ENCODE results near the gene MARK3. TPM values are rescaled to one million over a fixed set of nuclear protein-coding genes. Genes with fewer than 3 reads are reported as not detected.

The MARK3 gene
- polyA plus RNA-seq, 1 donor (not counting 4 experiments of a cell fraction or from before 2014, with no cell fraction given), result 133 TPM

GRCh38 chr14:103522649-103523574 is 137.7 kb downstream of the MARK3 start, which contains the start of gene CKB:
CKB (minus strand) TSS chr14:103522830; CDS start chr14:103522493, 337 bp downstream.
- H4K20me1 ChIP-seq (ENCODE audit: control insufficient read depth, extremely low read depth, insufficient read depth, low read length), result peaks cover 7% of the 10 kb centered on the region
- no peak within 1 kb of the TSS for H2AFZ ChIP-seq (ENCODE audit: control insufficient read depth, low read length)
- H3K36me3 ChIP-seq (ENCODE audit: control insufficient read depth in 2 of 2, extremely low read depth in 1 of 2, insufficient read depth in 2 of 2, low read length in 2 of 2), result no peaks in the 10 kb centered on the region
- no peaks in the 10 kb centered on the region for H3K9me3 ChIP-seq (ENCODE audit: control insufficient read depth, low read depth, low read length)
- peak within 1 kb of the TSS; percentile 56 for H3K4me2 ChIP-seq (ENCODE audit: control insufficient read depth, extremely low read depth, insufficient read depth, low read depth, low read length)
- peak within 1 kb of the TSS; percentile 37 to 49 (median 38) for H3K4me3 ChIP-seq (ENCODE audit: control insufficient read depth in 2 of 3, extremely low read depth in 1 of 3, insufficient read depth in 2 of 3, low read depth in 1 of 3, low read length in 3 of 3)
- DNase-seq (ENCODE audit: low read depth, low spot score) (no peak), FAIRE-seq (no peak)
- H3K27ac ChIP-seq (ENCODE audit: control insufficient read depth, insufficient read depth, low read length), result no peak within 1 kb of the TSS
- no peaks in the 10 kb centered on the region for H3K9me1 ChIP-seq (ENCODE audit: control insufficient read depth, extremely low read depth, insufficient read depth, low read length)
- H3K27me3 ChIP-seq (ENCODE audit: control insufficient read depth, extremely low read depth, insufficient read depth, low read length), result peaks cover 43% of the 10 kb centered on the region
- TF ChIP-seq EZH2 (IDR thresholded peaks at IDR 0.05; ENCODE audit: low read length) (peak; percentile 64), CTCF (optimal IDR thresholded peaks at IDR 0.05 in 1 of 3, IDR thresholded peaks at IDR 0.05 in 1 of 3, conservative IDR thresholded peaks at IDR 0.05 in 1 of 3; ENCODE audit: extremely low read depth in 1 of 3, insufficient read depth in 2 of 3, low read length in 3 of 3) (no peak)
- dilution Hi-C loops (cut with MboI; ENCODE audit: extremely low pct_ligation_motif_present, low sequenced_read_pairs), result no loop called here
- peak within 1 kb of the TSS; percentile 15 for H3K9ac ChIP-seq (ENCODE audit: control insufficient read depth, extremely low read depth, insufficient read depth, low read length)
- peaks cover 33% of the 10 kb centered on the region for H3K4me1 ChIP-seq (ENCODE audit: control insufficient read depth, extremely low read depth, insufficient read depth, low read length)
- no peaks in the 10 kb centered on the region for H3K79me2 ChIP-seq (ENCODE audit: control insufficient read depth, insufficient read depth, low read length)

- Histone ChIP-seq H3K4me3 (ENCODE audit: control insufficient read depth in 2 of 3, extremely low read depth in 1 of 3, insufficient read depth in 2 of 3, low read depth in 1 of 3, low read length in 3 of 3) (no peak overlapping the region), H3K79me2 (ENCODE audit: control insufficient read depth, insufficient read depth, low read length) (no peaks in the 10 kb centered on the region), H4K20me1 (ENCODE audit: control insufficient read depth, extremely low read depth, insufficient read depth, low read length) (peaks cover 7% of the 10 kb centered on the region), H3K4me1 (ENCODE audit: control insufficient read depth, extremely low read depth, insufficient read depth, low read length) (peaks cover 34% of the 10 kb centered on the region), H3K9me3 (ENCODE audit: control insufficient read depth, low read depth, low read length) (no peaks in the 10 kb centered on the region), H3K27ac (ENCODE audit: control insufficient read depth, insufficient read depth, low read length) (no peak overlapping the region), H3K27me3 (ENCODE audit: control insufficient read depth, extremely low read depth, insufficient read depth, low read length) (peaks cover 43% of the 10 kb centered on the region), H2AFZ (ENCODE audit: control insufficient read depth, low read length) (no peak overlapping the region), H3K9ac (ENCODE audit: control insufficient read depth, extremely low read depth, insufficient read depth, low read length) (no peak overlapping the region), H3K36me3 (ENCODE audit: control insufficient read depth in 2 of 2, extremely low read depth in 1 of 2, insufficient read depth in 2 of 2, low read length in 2 of 2) (no peaks in the 10 kb centered on the region), H3K4me2 (ENCODE audit: control insufficient read depth, extremely low read depth, insufficient read depth, low read depth, low read length) (no peak overlapping the region), H3K9me1 (ENCODE audit: control insufficient read depth, extremely low read depth, insufficient read depth, low read length) (no peaks in the 10 kb centered on the region)
- DNase-seq (ENCODE audit: low read depth, low spot score) (no peak), FAIRE-seq (no peak)
- dilution Hi-C loops (cut with MboI; ENCODE audit: extremely low pct_ligation_motif_present, low sequenced_read_pairs), result no loop called here
- TF ChIP-seq CTCF (optimal IDR thresholded peaks at IDR 0.05 in 1 of 3, IDR thresholded peaks at IDR 0.05 in 1 of 3, conservative IDR thresholded peaks at IDR 0.05 in 1 of 3; ENCODE audit: extremely low read depth in 1 of 3, insufficient read depth in 2 of 3, low read length in 3 of 3) (no peak), EZH2 (IDR thresholded peaks at IDR 0.05; ENCODE audit: low read length) (peak; percentile 2)
These were observed 138.3 kb downstream of the MARK3 start for GRCh38 chr14:103523575-103523954.
